AG04450 (cell line): Measurements from ENCODE around the gene PPM1E. TPM values are rescaled to one million over a fixed set of nuclear protein-coding genes. Genes with fewer than 3 reads are reported as not detected.

Experiments
- CTCF ChIA-PET: fragments of 300-600, 350-600 bp; formaldehyde crosslinking; extraction: SDS; loops from one replicate; lab custom pipeline; 2022; ENCODE audit warnings: antibody characterized with exemption, inconsistent platforms; lab: Charles Lee
- POLR2A ChIA-PET: fragments of 350-600 bp; formaldehyde crosslinking; extraction: SDS; loops from one replicate; lab custom pipeline; 2021; ENCODE audit warnings: antibody characterized with exemption, inconsistent platforms; lab: Yijun Ruan, JAX
- DNase-seq: peaks from one replicate; pipeline ENCODE4 v3.0.0-alpha.2; 2011; ENCODE audit warnings: low read depth, low spot score
- H3K27ac ChIP-seq: one replicate; pipeline ENCODE4 v1.5.1; 2012; ENCODE audit warnings: low read depth, low read length, control low read depth
- H3K27me3 ChIP-seq: one replicate; pipeline ENCODE4 v1.6.0; 2012; ENCODE audit warnings: low read length; ENCODE audit not compliant: control insufficient read depth, insufficient read depth
- H3K4me3 ChIP-seq: 2 replicates; pipeline ENCODE4 v1.5.1; 2011; ENCODE audit warnings: mild to moderate bottlenecking, low read depth, low read length, control low read depth
- H3K9me3 ChIP-seq: 2 replicates; pipeline ENCODE4 v1.5.1; 2012; ENCODE audit warnings: low read length; ENCODE audit not compliant: control insufficient read depth, insufficient read depth
- CTCF ChIP-seq: IDR thresholded peaks from 2 replicates; pipeline ENCODE4 v1.5.1; 2011; ENCODE audit warnings: low read depth, low read length, control low read depth, inconsistent platforms
- polyA plus RNA-seq: library from polyadenylated mRNA; depleted of rRNA; stranded (reverse); fragments of >200 nt; gene quantifications from 2 replicates; pipeline ENCODE4 v1.2.3, GENCODE V29; 2011

PPM1E gene
- polyA plus RNA-seq, 1 experiment = 0.64 TPM

GRCh38 chr17:58999500-58999899, 243.8 kb downstream of the PPM1E start:
- CTCF ChIA-PET = interaction anchor here (0.7 to 2.0 kb wide), 2 partner anchors 289 to 412 kb away, joined by 3 to 6 read pairs; no protein-coding TSS in a partner anchor
- no peak for TF ChIP-seq CTCF
- no peak overlapping the region for H3K4me3 ChIP-seq

GRCh38 chr17:59000022-59000421, 244.4 kb downstream of the PPM1E start:
- no peaks in the 10 kb centered on the region for H3K27me3 ChIP-seq
- ChIA-PET CTCF (interaction anchor here (0.8 to 2.0 kb wide), 2 partner anchors 289 to 481 kb away, joined by 3 to 6 read pairs; no protein-coding TSS in a partner anchor), POLR2A (no interaction called here)
- no peak for DNase-seq
- H3K4me3 ChIP-seq = no peak overlapping the region
- no peak overlapping the region for H3K27ac ChIP-seq
- H3K9me3 ChIP-seq = no peaks in the 10 kb centered on the region
- no peak for TF ChIP-seq CTCF

More at GRCh38 chr17:58999500-58999899, 243.8 kb downstream of the PPM1E start:
- POLR2A ChIA-PET = no interaction called here
- H3K27ac ChIP-seq = no peak overlapping the region
- no peaks in the 10 kb centered on the region for H3K9me3 ChIP-seq
- no peaks in the 10 kb centered on the region for H3K27me3 ChIP-seq
- DNase-seq = no peak

- Histone ChIP-seq H3K4me3 (peak overlapping the region; percentile 40), H3K9me3 (no peaks in the 10 kb centered on the region), H3K27ac (peak overlapping the region; percentile 77), H3K27me3 (no peaks in the 10 kb centered on the region)
- TF ChIP-seq CTCF = no peak
- ChIA-PET POLR2A (no interaction called here), CTCF (interaction anchor here (0.7 to 6.6 kb wide), 4 partner anchors 290 to 482 kb away, joined by 3 to 102 read pairs (median 22); no protein-coding TSS in a partner anchor)
- DNase-seq = no peak
Observed at GRCh38 chr17:59001158-59001814, 245.6 kb downstream of the PPM1E start.

GRCh38 chr17:59002126-59002525, 246.5 kb downstream of the PPM1E start:
- Histone ChIP-seq H3K27me3 (no peaks in the 10 kb centered on the region), H3K4me3 (no peak overlapping the region), H3K27ac (no peak overlapping the region), H3K9me3 (no peaks in the 10 kb centered on the region)
- ChIA-PET POLR2A (interaction anchor here (1.0 kb wide), 1 partner anchor 370 kb away, joined by 3 read pairs; no protein-coding TSS in a partner anchor), CTCF (interaction anchor here (1.2 to 6.6 kb wide), 3 partner anchors 291 to 483 kb away, joined by 4 to 102 read pairs (median 41); no protein-coding TSS in a partner anchor)
- no peak for DNase-seq
- TF ChIP-seq CTCF = no peak

- no peak for TF ChIP-seq CTCF
- DNase-seq = no peak
- ChIA-PET CTCF (interaction anchor here (1.2 to 6.6 kb wide), 3 partner anchors 292 to 483 kb away, joined by 4 to 102 read pairs (median 41); no protein-coding TSS in a partner anchor), POLR2A (interaction anchor here (1.1 kb wide), 1 partner anchor 344 kb away, joined by 3 read pairs; no protein-coding TSS in a partner anchor)
- Histone ChIP-seq H3K27ac (no peak overlapping the region), H3K4me3 (no peak overlapping the region), H3K9me3 (no peaks in the 10 kb centered on the region), H3K27me3 (no peaks in the 10 kb centered on the region)
Observed at GRCh38 chr17:59002848-59003247, 247.2 kb downstream of the PPM1E start.
